ENCODE data around the gene BRD4. TPM values are rescaled to one million over a fixed set of nuclear protein-coding genes. Genes with fewer than 3 reads are reported as not detected.

The BRD4 gene
- total and polyA plus RNA-seq, 2 donors (not counting 3 experiments of a cell fraction or from before 2014, with no cell fraction given) = 14.9 to 125 TPM

DNA sequence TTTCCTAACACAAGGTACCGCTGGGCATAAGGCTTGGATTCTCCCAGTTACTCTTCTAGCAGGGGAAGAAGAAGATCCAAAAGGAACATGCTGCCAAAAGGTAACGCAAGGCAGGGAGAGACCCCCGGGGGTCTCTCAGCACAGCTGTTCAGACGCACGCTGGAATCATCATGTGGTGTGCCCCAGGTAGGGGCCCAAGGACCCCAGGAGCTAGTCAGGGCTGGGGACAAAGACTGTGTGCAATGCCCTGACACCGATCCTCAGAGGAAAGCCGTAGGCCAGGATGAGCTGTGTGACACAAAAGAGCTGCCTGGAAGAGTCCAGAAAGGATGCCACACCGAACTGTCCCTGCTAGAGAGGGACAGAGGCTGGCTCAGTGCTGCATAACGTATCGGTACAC lies 77.8 kb downstream of the BRD4 start:
- DNase-seq (ENCODE audit: low read depth, low spot score) (no peak), FAIRE-seq (no peak)
- CTCF ChIA-PET = interaction anchor here (1.0 kb wide), 2 partner anchors 37 to 78 kb away, joined by 3 to 4 read pairs; no protein-coding TSS in a partner anchor
- Histone ChIP-seq H4K20me1 (replicated peaks; ENCODE audit: control insufficient read depth, extremely low read depth, insufficient read depth, low read length) (no peaks in the 10 kb centered on the region), H3K27ac (ENCODE audit: insufficient read depth, low read depth, low read length) (no peak overlapping the region), H3K4me2 (ENCODE audit: insufficient read depth, low read length) (no peak overlapping the region), H3K79me2 (ENCODE audit: control insufficient read depth, insufficient read depth, low read length) (peaks cover 5% of the 10 kb centered on the region), H3K4me1 (ENCODE audit: control insufficient read depth, extremely low read depth, insufficient read depth, low read length) (peaks cover 29% of the 10 kb centered on the region), H3K4me3 (replicated peaks in 1 of 3; ENCODE audit: insufficient read depth in 1 of 3, low read depth in 1 of 3, low read length in 3 of 3) (no peak overlapping the region), H3K9me3 (replicated peaks; ENCODE audit: control insufficient read depth, insufficient read depth, low read length) (no peaks in the 10 kb centered on the region), H3K9me1 (replicated peaks; ENCODE audit: control insufficient read depth, extremely low read depth, insufficient read depth, low read length) (no peaks in the 10 kb centered on the region), H3K9ac (replicated peaks; ENCODE audit: extremely low read depth, insufficient read depth, low read length) (no peak overlapping the region), H3K36me3 (ENCODE audit: control insufficient read depth in 2 of 2, extremely low read depth in 1 of 2, insufficient read depth in 2 of 2, low read length in 2 of 2) (peaks cover 28 to 66% of the 10 kb centered on the region in 2 experiments), H2AFZ (ENCODE audit: low read depth, low read length) (no peak overlapping the region), H3K27me3 (ENCODE audit: control insufficient read depth in 2 of 2, insufficient read depth in 2 of 2, low read length in 2 of 2) (no peaks in the 10 kb centered on the region)
- intact Hi-C loops (cut with micrococcal nuclease) = loop anchor here (5.0 to 10.0 kb wide), 2 partner anchors 150 to 163 kb away; partner anchors contain the start of genes AKAP8L and SYDE1
- TF ChIP-seq, protein P1, sequence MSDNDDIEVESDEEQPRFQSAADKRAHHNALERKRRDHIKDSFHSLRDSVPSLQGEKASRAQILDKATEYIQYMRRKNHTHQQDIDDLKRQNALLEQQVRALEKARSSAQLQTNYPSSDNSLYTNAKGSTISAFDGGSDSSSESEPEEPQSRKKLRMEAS (IDR thresholded peaks at IDR 0.05; ENCODE audit: insufficient read depth, insufficient read length) = no peak
- TF ChIP-seq GATA2 (IDR thresholded peaks at IDR 0.05; ENCODE audit: insufficient read depth, insufficient read length, low read depth, low read length) (no peak), POLR2AphosphoS5 (IDR thresholded peaks at IDR 0.05; ENCODE audit: insufficient read depth, low read depth, low read length) (no peak), POLR2A (IDR thresholded peaks at IDR 0.05; ENCODE audit: low read depth, low read length) (no peak), FOS (IDR thresholded peaks at IDR 0.05; ENCODE audit: borderline replicate concordance, insufficient read depth, low read length) (no peak), MYC (IDR thresholded peaks at IDR 0.05; ENCODE audit: low read depth, low read length) (no peak), EZH2 (IDR thresholded peaks at IDR 0.05; ENCODE audit: borderline replicate concordance, low read depth, low read length, severe bottlenecking) (no peak), JUN (IDR thresholded peaks at IDR 0.05; ENCODE audit: borderline replicate concordance, insufficient read depth, insufficient read length, low read depth) (no peak)
- TF ChIP-seq, protein P2, sequence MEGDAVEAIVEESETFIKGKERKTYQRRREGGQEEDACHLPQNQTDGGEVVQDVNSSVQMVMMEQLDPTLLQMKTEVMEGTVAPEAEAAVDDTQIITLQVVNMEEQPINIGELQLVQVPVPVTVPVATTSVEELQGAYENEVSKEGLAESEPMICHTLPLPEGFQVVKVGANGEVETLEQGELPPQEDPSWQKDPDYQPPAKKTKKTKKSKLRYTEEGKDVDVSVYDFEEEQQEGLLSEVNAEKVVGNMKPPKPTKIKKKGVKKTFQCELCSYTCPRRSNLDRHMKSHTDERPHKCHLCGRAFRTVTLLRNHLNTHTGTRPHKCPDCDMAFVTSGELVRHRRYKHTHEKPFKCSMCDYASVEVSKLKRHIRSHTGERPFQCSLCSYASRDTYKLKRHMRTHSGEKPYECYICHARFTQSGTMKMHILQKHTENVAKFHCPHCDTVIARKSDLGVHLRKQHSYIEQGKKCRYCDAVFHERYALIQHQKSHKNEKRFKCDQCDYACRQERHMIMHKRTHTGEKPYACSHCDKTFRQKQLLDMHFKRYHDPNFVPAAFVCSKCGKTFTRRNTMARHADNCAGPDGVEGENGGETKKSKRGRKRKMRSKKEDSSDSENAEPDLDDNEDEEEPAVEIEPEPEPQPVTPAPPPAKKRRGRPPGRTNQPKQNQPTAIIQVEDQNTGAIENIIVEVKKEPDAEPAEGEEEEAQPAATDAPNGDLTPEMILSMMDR (IDR thresholded peaks at IDR 0.05; ENCODE audit: extremely low read depth in 1 of 2, insufficient read depth in 1 of 2, low read depth in 1 of 2, low read length in 2 of 2) = no peak
- no TSS peak for BruUV-seq (replicated peaks)
- POLR2A ChIA-PET = no interaction called here
- dilution Hi-C loops (cut with MboI; ENCODE audit: extremely low pct_ligation_motif_present, low sequenced_read_pairs) = no loop called here
